ENCODE results near the gene SART3.
"Not testable (repeated sequence)": the region's sequence is repeated elsewhere in the genome, so short reads cannot be mapped to it uniquely, and the experiment has no call there.

The SART3 gene

DNA sequence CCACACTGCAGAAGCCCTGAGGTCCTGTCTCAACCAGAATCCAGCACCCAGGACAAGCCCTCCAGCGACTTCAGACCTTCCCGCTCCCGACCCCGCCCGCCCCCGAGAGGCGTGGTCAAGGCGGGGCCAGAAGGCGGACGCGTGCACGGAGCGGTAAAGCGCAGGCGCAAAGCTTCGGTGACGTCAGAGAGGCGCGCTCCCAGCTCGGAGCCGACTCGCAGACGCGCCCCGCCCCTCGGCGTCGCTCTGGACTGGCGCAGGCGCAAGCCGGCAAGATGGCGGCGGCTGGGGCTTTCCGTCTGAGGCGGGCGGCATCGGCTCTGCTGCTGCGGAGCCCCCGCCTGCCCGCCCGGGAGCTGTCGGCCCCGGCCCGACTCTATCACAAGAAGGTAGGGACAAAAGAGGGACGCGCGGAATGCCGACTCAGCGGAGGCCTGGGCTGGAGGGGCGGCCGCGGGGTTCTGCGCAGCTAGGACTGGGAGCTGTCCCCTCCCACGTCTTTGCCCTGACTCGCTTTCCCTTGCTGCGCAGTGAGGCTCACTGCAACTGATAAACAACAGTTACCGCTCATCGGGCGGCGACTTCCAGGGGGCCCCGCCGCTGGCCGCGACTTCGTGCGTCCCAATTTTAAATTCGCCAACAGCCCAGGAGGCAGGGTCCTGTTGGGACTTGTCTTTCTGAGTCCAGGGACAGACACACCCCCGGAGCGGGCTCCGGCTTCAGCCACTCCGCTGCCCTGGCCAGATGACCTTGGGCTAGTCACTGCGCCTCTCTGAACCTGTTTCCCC lies 1.6 kb upstream of the SART3 start, which contains the start of gene ISCU:
TSS of gene ISCU (plus strand) at position 249 of the 788 bp plus-strand sequence. CDS start at position 276, 27 bp downstream.
- no peak for TF ChIP-seq CTCF (IDR thresholded peaks at IDR 0.05; ENCODE audit: insufficient read depth, low read length, missing control alignments)
- peak within 1 kb of the TSS; percentile 97 for H3K4me3 ChIP-seq (ENCODE audit: low read depth, low read length)
- ChIA-PET POLR2A (interaction anchor here (0.9 to 1.5 kb wide), 5 partner anchors 56 to 531 kb away, joined by 3 to 4 read pairs (median 3); partner anchors contain the start of gene ALKBH2), CTCF (interaction anchor here (0.8 to 24.1 kb wide), 9 partner anchors 8 to 866 kb away, joined by 3 to 1115 read pairs (median 4); partner anchors contain the start of gene ALKBH2)
- DNase-seq (ENCODE audit: low read depth, low spot score) = peak; percentile 65

- H3K4me3 ChIP-seq (ENCODE audit: low read depth, low read length) = peak overlapping the region; percentile 97
- no peak for TF ChIP-seq CTCF (IDR thresholded peaks at IDR 0.05; ENCODE audit: insufficient read depth, low read length, missing control alignments)
- DNase-seq (ENCODE audit: low read depth, low spot score) = no peak
- CTCF ChIA-PET = interaction anchor here (0.8 to 24.1 kb wide), 9 partner anchors 9 to 866 kb away, joined by 3 to 1115 read pairs (median 4); partner anchors contain the start of gene ALKBH2
- POLR2A ChIA-PET = interaction anchor here (0.9 to 1.5 kb wide), 5 partner anchors 66 to 531 kb away, joined by 3 to 4 read pairs (median 3); partner anchors contain the start of gene ALKBH2
These were observed 927 bp upstream of the SART3 start for GRCh38 chr12:108561852-108562347.

- H3K4me3 ChIP-seq (ENCODE audit: low read depth, low read length) = peak overlapping the region; percentile 97
- ChIA-PET POLR2A (interaction anchor here (0.5 kb wide), 1 partner anchor 81 kb away, joined by 5 read pairs; no protein-coding TSS in a partner anchor), CTCF (interaction anchor here (2.8 to 24.1 kb wide), 2 partner anchors 11 to 54 kb away, joined by 12 to 1115 read pairs; no protein-coding TSS in a partner anchor)
- TF ChIP-seq CTCF (IDR thresholded peaks at IDR 0.05; ENCODE audit: insufficient read depth, low read length, missing control alignments) = no peak
- DNase-seq (ENCODE audit: low read depth, low spot score) = no peak
These were observed 652 bp downstream of the SART3 start for GRCh38 chr12:108560321-108560721.

GRCh38 chr12:108559748-108560147 lies 1.2 kb downstream of the SART3 start:
- no peak for TF ChIP-seq CTCF (IDR thresholded peaks at IDR 0.05; ENCODE audit: insufficient read depth, low read length, missing control alignments)
- CTCF ChIA-PET = interaction anchor here (0.6 to 24.1 kb wide), 2 partner anchors 55 to 251 kb away, joined by 3 to 1115 read pairs; no protein-coding TSS in a partner anchor
- peak overlapping the region; percentile 97 for H3K4me3 ChIP-seq (ENCODE audit: low read depth, low read length)
- DNase-seq (ENCODE audit: low read depth, low spot score) = no peak
- POLR2A ChIA-PET = no interaction called here

- ChIA-PET CTCF (interaction anchor here (0.6 to 24.1 kb wide), 3 partner anchors 55 to 704 kb away, joined by 3 to 1115 read pairs (median 3); no protein-coding TSS in a partner anchor), POLR2A (interaction anchor here (0.5 kb wide), 1 partner anchor 132 kb away, joined by 3 read pairs; no protein-coding TSS in a partner anchor)
- DNase-seq (ENCODE audit: low read depth, low spot score) = no peak
- TF ChIP-seq CTCF (IDR thresholded peaks at IDR 0.05; ENCODE audit: insufficient read depth, low read length, missing control alignments) = no peak
- H3K4me3 ChIP-seq (ENCODE audit: low read depth, low read length) = no peak overlapping the region; the same call in 1 of the 2 replicates
These were observed 1.8 kb downstream of the SART3 start for GRCh38 chr12:108559007-108559655.

- H3K4me3 ChIP-seq (ENCODE audit: low read depth, low read length); POLR2A ChIA-PET; DNase-seq (ENCODE audit: low read depth, low spot score): not testable (repeated sequence)
- CTCF ChIA-PET = interaction anchor here (0.9 to 24.1 kb wide), 3 partner anchors 9 to 59 kb away, joined by 3 to 1115 read pairs (median 4); no protein-coding TSS in a partner anchor
These were observed 5.6 kb downstream of the SART3 start for GRCh38 chr12:108555383-108555782.

All from AG04449 (cell line).